Heart right ventricle (tissue), 16 donors: ENCODE measurements around the gene CORIN. TPM values are rescaled to one million over a fixed set of nuclear protein-coding genes. Genes with fewer than 3 reads are reported as not detected.

ENCODE experiments used
- ATAC-seq, 8 donors: fragments of 200-7000 bp; cut with Tn5 transposase; one replicate each; pipeline ENCODE4 v1.9.1; 2020; ENCODE audit warnings: mild to moderate bottlenecking in 8 of 8, moderate library complexity in 8 of 8, moderate number of reproducible peaks in 1 of 8
- DNase-seq, 2 donors: peaks; one replicate each; pipeline ENCODE4 v3.0.0-alpha.2; 2020
- H3K27ac ChIP-seq, 10 donors: fragments of 200-600 bp; sonication (generic) in 2 of 10; one replicate each; pipeline versions ENCODE4 v1.5.0 to v1.8.0; 2020 to 2022; ENCODE audit warnings: mild to moderate bottlenecking in 3 of 10
- H3K27me3 ChIP-seq, 7 donors: fragments of 200-600 bp; one replicate each; pipeline ENCODE4 v1.8.0; 2021 to 2022; ENCODE audit warnings: mild to moderate bottlenecking in 2 of 7
- H3K36me3 ChIP-seq, 9 donors: fragments of 200-600 bp; sonication (generic) in 1 of 9; one replicate each; pipeline versions ENCODE4 v1.5.0 to v1.8.0; 2020 to 2022; ENCODE audit warnings: mild to moderate bottlenecking in 2 of 9
- H3K4me1 ChIP-seq, 9 donors: fragments of 200-600 bp; sonication (generic) in 1 of 9; one replicate each; pipeline versions ENCODE4 v1.5.0 to v1.8.0; 2020 to 2022; ENCODE audit warnings: mild to moderate bottlenecking in 4 of 9
- H3K4me3 ChIP-seq, 10 donors: fragments of 200-600 bp; sonication (generic) in 2 of 10; one replicate each; pipeline versions ENCODE4 v1.5.0 to v1.8.0; 2020 to 2022; ENCODE audit warnings: mild to moderate bottlenecking in 7 of 10, moderate library complexity in 2 of 10
- H3K9me3 ChIP-seq, 11 donors: fragments of 200-600 bp in 10 of 11; sonication (generic) in 2 of 11; one replicate each; pipeline versions ENCODE4 v1.5.0 to v1.8.0; 2013 to 2022; ENCODE audit warnings: mild to moderate bottlenecking in 2 of 11, control low read depth in 1 of 11, moderate library complexity in 1 of 11
- WGBS, 2 donors: extraction: QIAGEN DNeasy Blood & Tissue Kit; methylation state at CpG; one replicate each; pipeline ENCODE4 v1.1.7; 2013; ENCODE audit warnings: inconsistent platforms in 1 of 2; 5-methylcytosine and 5-hydroxymethylcytosine counted together
- intact Hi-C, 10 donors: fragments of 100-400 bp; cut with DNase I; formaldehyde crosslinking; loops; one replicate each; pipeline versions ENCODE4 v1.11.1 to v1.14.2; 2022
- polyA plus RNA-seq, 2 donors: library from polyadenylated mRNA; stranded (reverse); fragments of 200-250 nt; gene quantifications; one replicate each; pipeline ENCODE4 v1.2.3, GENCODE V29; 2013
- total RNA-seq, 10 donors: library from RNA; stranded (reverse); fragmentation: NEBNext Ultra II Directional in 3 of 10; extraction: Animal tissue kit (Norgen Biotek cat#: 25700) in 3 of 10; gene quantifications; one replicate each; pipeline versions ENCODE4 v1.2.1 to v1.2.4, GENCODE V29; 2021 to 2023
- TF ChIP-seq, protein P1 (sequence below), 9 donors: fragments of 200-600 bp; sonication (generic) in 2 of 9; IDR thresholded peaks; one replicate each; pipeline versions ENCODE4 v1.5.0 to v1.8.0; 2021 to 2022; ENCODE audit warnings: antibody characterized with exemption in 9 of 9, mild to moderate bottlenecking in 5 of 9, moderate library complexity in 1 of 9
- donor health status: Arrhythmogenic right ventricular cardiomyopathy.
- donor health status: ischemic (EF 13 %, LVEDD 7.1; RV severe dilation, severe dysfunction).
- donor health status: healthy with polysubstance abuse.
- donor health status: DM: no; HTN: yes; CAD: no.
- donor health status: DM: no; HTN: no; CAD: no.
- donor health status: ischemic (EF 25% LVEDD 6.9; RV normal size, moderate dysfunction).
- donor health status: ischemic (EF 25% LVEDD 5.7; RV mildly dilated, moderate dysfunction).
- donor health status: healthy.
- donor health status: DM: yes; HTN: yes; CAD: no.
- donor health status: Ischemic cardiomyopathy.
- donor health status: ischemic (EF 35%, LVEDD 5.7; RV mildly dilated, moderate dysfunction).
- donor health status: nonischemic (EF 11% LVEDD 7.7; RV severe dilation, severe dysfunction).
- donor health status: DM: yes; HTN: yes; CAD: no.
- donor health status: PGD.
- donor health status: ischemic (EF 29% LVEDD 5.4; RV normal size, mild dysfunction).
- donor health status: nonischemic (EF 23%, LVEDD 6.1; RV moderate dilation, normal function).

CORIN gene
- total and polyA plus RNA-seq, 12 donors: 8.4 to 159 (median 70.2) TPM

DNA sequence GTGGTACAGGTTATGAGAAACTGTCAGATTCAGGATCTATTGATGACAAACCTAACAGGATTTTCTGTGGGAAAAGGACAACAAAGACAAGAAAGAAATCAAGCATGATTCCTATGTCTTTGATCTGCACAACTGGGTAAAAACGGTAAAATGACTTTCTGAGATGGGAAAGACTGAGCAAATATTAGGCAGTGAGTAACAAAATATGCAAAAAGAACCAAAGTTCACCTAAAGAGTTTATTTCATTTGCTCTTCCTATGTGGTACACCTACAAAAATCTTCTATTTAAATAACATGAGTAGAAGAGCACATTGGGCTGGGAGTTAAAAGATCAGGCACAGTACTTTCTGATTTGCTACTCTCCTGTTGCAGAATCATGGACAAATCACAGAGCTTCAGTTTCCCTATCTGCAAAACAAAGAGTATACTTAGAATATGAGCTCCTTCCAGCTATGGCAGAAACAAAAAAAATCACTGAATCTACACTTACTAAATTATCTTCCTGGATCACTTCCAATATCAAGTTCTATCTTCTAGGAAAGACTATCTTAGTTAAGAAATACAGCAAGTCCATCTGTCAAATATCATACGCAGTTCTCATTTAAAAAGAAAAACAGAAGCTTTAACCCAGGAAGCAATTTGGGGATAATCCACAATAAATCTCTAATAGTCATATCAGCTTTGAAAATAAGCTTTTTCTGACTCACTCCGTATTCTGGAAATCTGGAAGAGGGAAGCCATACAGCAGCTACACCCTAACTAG, 39.1 kb upstream of the CORIN start:
- Histone ChIP-seq H3K4me3 (no peak overlapping the region), H3K36me3 (peaks cover 0 to 100% (median 49%) of the 10 kb centered on the region in 9 donors), H3K27me3 (no peaks in the 10 kb centered on the region), H3K4me1 (no peaks in the 10 kb centered on the region), H3K27ac (no peak overlapping the region), H3K9me3 (peaks cover 0 to 24% (median 7%) of the 10 kb centered on the region in 11 donors)
- WGBS, 2 donors: 85 to 87% methylated on average over 3 of the region's 3 CpGs
- DNase-seq: no peak
- TF ChIP-seq, protein P1, sequence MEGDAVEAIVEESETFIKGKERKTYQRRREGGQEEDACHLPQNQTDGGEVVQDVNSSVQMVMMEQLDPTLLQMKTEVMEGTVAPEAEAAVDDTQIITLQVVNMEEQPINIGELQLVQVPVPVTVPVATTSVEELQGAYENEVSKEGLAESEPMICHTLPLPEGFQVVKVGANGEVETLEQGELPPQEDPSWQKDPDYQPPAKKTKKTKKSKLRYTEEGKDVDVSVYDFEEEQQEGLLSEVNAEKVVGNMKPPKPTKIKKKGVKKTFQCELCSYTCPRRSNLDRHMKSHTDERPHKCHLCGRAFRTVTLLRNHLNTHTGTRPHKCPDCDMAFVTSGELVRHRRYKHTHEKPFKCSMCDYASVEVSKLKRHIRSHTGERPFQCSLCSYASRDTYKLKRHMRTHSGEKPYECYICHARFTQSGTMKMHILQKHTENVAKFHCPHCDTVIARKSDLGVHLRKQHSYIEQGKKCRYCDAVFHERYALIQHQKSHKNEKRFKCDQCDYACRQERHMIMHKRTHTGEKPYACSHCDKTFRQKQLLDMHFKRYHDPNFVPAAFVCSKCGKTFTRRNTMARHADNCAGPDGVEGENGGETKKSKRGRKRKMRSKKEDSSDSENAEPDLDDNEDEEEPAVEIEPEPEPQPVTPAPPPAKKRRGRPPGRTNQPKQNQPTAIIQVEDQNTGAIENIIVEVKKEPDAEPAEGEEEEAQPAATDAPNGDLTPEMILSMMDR (IDR thresholded peaks at IDR 0.05): no peak
- intact Hi-C loops: no loop called here
- ATAC-seq: no peak

DNA sequence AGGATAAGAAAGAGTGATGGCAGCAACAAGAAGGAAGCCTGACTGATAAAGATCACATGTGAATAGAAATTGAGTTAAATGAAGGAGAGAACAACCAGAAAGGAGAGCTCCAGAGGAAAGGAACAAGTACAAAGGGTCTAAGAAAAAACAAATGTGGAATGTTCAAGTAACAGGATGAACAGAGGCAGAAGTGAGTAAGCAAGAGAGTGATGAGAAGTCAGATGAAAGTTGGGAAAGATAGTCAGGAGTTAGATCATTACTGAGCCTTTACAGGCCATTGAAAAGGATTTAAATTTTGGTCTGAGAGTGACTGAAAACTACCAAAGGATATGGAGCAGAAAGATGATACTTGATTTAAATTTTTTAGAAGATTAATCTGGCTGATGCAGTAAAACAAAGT, 38.4 kb upstream of the CORIN start:
- H3K27me3 ChIP-seq: no peaks in the 10 kb centered on the region
- peaks cover 0 to 100% (median 49%) of the 10 kb centered on the region in 9 donors for H3K36me3 ChIP-seq
- H3K4me3 ChIP-seq: no peak overlapping the region
- DNase-seq: no peak
- H3K27ac ChIP-seq: no peak overlapping the region
- peaks cover 0 to 26% (median 7%) of the 10 kb centered on the region in 11 donors for H3K9me3 ChIP-seq
- TF ChIP-seq, protein P1 (IDR thresholded peaks at IDR 0.05): no peak
- ATAC-seq: no peak
- H3K4me1 ChIP-seq: no peaks in the 10 kb centered on the region
- intact Hi-C loops: no loop called here

DNA sequence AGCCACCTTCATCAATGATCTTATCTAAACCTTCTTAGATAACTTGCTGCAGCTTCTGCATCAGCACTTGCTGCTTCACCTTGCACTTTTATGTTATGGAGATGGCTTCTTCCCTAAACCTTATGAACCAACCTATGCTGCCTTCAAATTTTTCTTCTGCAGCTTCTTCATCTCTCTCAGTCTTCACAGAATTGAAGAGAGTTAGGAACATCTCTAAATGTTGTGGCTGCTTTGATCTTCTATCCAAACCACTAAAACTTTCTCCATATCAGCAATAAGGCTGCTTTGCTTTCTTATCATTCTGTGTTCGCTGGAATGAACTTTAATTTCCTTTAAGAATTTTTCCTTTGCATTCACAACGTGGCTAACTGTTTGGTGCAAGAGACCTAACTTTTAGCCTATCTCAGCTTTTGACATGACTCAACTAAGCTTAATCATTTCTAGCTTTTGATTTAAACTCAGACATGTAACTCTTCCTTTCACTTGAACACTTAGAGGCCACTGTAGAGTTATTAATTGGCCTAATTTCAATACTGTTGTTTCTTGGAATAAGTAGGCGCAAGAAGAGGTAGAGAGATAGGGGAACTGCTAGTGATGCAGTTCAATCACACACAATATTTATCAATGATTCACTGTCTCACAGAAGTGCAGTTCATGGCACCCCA, 36.1 kb upstream of the CORIN start:
- H3K27ac ChIP-seq: no peak overlapping the region
- TF ChIP-seq, protein P1 (IDR thresholded peaks at IDR 0.05): no peak
- intact Hi-C loops: no loop called here
- no peaks in the 10 kb centered on the region for H3K27me3 ChIP-seq
- WGBS, 2 donors: 93 to 95% methylated on average over 3 of the region's 3 CpGs
- peaks cover 0 to 26% (median 7%) of the 10 kb centered on the region in 11 donors for H3K9me3 ChIP-seq
- H3K36me3 ChIP-seq: peaks cover 0 to 94% (median 49%) of the 10 kb centered on the region in 9 donors
- H3K4me3 ChIP-seq: no peak overlapping the region
- ATAC-seq: no peak
- no peak for DNase-seq
- H3K4me1 ChIP-seq: no peaks in the 10 kb centered on the region

DNA sequence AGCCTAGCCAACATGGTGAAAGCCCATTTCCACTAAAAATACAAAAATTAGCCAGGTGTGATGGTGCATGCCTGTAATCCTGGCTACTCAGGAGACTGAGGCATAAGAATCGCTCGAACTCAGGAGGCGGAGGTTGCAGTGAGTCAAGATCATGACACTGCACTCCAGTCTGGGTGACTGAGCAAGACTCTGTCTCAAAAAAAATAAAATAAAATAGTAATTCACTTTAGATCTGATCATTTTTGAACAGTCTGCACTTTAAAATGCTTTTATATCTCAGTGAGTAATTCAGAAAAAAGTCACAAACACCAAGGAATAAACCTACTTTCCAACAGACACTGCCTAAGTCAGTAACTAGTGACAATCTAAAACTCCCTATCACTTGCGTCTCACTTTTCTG, 25.6 kb upstream of the CORIN start:
- Histone ChIP-seq H3K9me3 (peaks cover 0 to 9% (median 0%) of the 10 kb centered on the region in 11 donors), H3K27me3 (no peaks in the 10 kb centered on the region), H3K36me3 (peaks cover 0 to 35% (median 0%) of the 10 kb centered on the region in 9 donors), H3K4me3 (no peak overlapping the region), H3K4me1 (no peaks in the 10 kb centered on the region), H3K27ac (no peak overlapping the region)
- DNase-seq (no peak), ATAC-seq (no peak)
- TF ChIP-seq, protein P1 (IDR thresholded peaks at IDR 0.05): no peak
- intact Hi-C loops: no loop called here
- WGBS, 2 donors: 84 to 89% methylated on average over 4 of the region's 4 CpGs
